Astrocyte (in vitro differentiated cells and primary cell): Measurements from ENCODE around the gene OR4D5.

ENCODE experiments used
- EZH2 ChIP-seq: IDR thresholded peaks from 2 replicates; pipeline ENCODE4 v1.6.1; 2012; ENCODE audit warnings: mild to moderate bottlenecking, low read length, inconsistent platforms; ENCODE audit not compliant: insufficient read depth
- TF ChIP-seq, protein P1 (sequence below): IDR thresholded peaks from 2 replicates; pipeline ENCODE4 v1.5.1; 2011; ENCODE audit warnings: low read depth, mild to moderate bottlenecking, inconsistent platforms, low read length, moderate library complexity; ENCODE audit not compliant: insufficient read depth

GRCh38 chr11:123979311-123979710 is 39.9 kb downstream of the OR4D5 start:
- TF ChIP-seq, protein P1, sequence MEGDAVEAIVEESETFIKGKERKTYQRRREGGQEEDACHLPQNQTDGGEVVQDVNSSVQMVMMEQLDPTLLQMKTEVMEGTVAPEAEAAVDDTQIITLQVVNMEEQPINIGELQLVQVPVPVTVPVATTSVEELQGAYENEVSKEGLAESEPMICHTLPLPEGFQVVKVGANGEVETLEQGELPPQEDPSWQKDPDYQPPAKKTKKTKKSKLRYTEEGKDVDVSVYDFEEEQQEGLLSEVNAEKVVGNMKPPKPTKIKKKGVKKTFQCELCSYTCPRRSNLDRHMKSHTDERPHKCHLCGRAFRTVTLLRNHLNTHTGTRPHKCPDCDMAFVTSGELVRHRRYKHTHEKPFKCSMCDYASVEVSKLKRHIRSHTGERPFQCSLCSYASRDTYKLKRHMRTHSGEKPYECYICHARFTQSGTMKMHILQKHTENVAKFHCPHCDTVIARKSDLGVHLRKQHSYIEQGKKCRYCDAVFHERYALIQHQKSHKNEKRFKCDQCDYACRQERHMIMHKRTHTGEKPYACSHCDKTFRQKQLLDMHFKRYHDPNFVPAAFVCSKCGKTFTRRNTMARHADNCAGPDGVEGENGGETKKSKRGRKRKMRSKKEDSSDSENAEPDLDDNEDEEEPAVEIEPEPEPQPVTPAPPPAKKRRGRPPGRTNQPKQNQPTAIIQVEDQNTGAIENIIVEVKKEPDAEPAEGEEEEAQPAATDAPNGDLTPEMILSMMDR: no peak
- TF ChIP-seq EZH2: no peak
